Activated T-cell treated with anti-CD3 and anti-CD28 coated beads, Interleukin-2, amount 50 U/mL, for 72 hours (primary cell): ENCODE results near the gene TEKT1. TPM values are rescaled to one million over a fixed set of nuclear protein-coding genes. Genes with fewer than 3 reads are reported as not detected.

Experiments
- ATAC-seq, 2 donors: fragments of 150-1000 bp; cut with Tn5 transposase; replicated peaks in 1 of 2; 2 replicates each; pipeline ENCODE4 v1.10.0; 2021; ENCODE audit warnings: moderate library complexity in 2 of 2, mild to moderate bottlenecking in 1 of 2
- DNase-seq, 2 donors: peaks; one replicate each; pipeline ENCODE4 v3.0.0; 2021 to 2022; ENCODE audit warnings: mixed read lengths in 1 of 2
- H3K27ac Mint-ChIP-seq: one replicate; pipeline ENCODE4 v1.8.0; 2022; ENCODE audit warnings: mild to moderate bottlenecking, moderate library complexity, mixed read lengths
- H3K27me3 Mint-ChIP-seq: one replicate; pipeline ENCODE4 v1.8.0; 2022; ENCODE audit warnings: low read depth, mixed read lengths
- H3K36me3 Mint-ChIP-seq, 2 donors: one replicate each; pipeline ENCODE4 v1.8.0; 2022; ENCODE audit warnings: mixed read lengths in 2 of 2, mild to moderate bottlenecking in 1 of 2; ENCODE audit not compliant: insufficient read depth in 2 of 2
- H3K4me1 Mint-ChIP-seq: one replicate; pipeline ENCODE4 v1.8.0; 2022; ENCODE audit warnings: low read depth, mixed read lengths
- H3K4me3 Mint-ChIP-seq, 2 donors: one replicate each; pipeline ENCODE4 v1.8.0; 2022; ENCODE audit warnings: mild to moderate bottlenecking in 2 of 2, mixed read lengths in 2 of 2, moderate library complexity in 2 of 2
- H3K9me3 Mint-ChIP-seq, 2 donors: one replicate each; pipeline ENCODE4 v1.8.0; 2022; ENCODE audit warnings: mixed read lengths in 2 of 2
- total RNA-seq, 2 donors: library from RNA; stranded (reverse); gene quantifications; one replicate each; pipeline ENCODE4 v1.2.3, GENCODE V29; 2022

Gene TEKT1
- total RNA-seq, 2 donors from 2014 or later: not detected

GRCh38 chr17:6748617-6749016 is 82.9 kb downstream of the TEKT1 start:
- Mint-ChIP-seq H3K27me3 (peaks cover 8% of the 10 kb centered on the region), H3K4me3 (no peak overlapping the region), H3K27ac (no peak overlapping the region), H3K9me3 (no peaks in the 10 kb centered on the region), H3K4me1 (peaks cover 19% of the 10 kb centered on the region), H3K36me3 (no peaks in the 10 kb centered on the region)
- no peak for ATAC-seq
- DNase-seq: no peak

Other genes starting within 250 kb of the TEKT1 start
- gene KIAA0753, start 191.0 kb downstream of the TEKT1 start, total RNA-seq: 10 to 100 TPM; 14.0 to 18.4 TPM
- 10 to 100 TPM; 35.2 to 46.2 TPM for gene TXNDC17, start 190.7 kb downstream of the TEKT1 start, total RNA-seq
- 1 to 10 TPM; 7.3 to 8.8 TPM for gene MED31, start 180.1 kb downstream of the TEKT1 start, total RNA-seq
- gene C17orf100, start 180.0 kb downstream of the TEKT1 start, total RNA-seq: 1 to 10 TPM; 1.8 to 2.9 TPM
- gene SLC13A5, start 118.4 kb downstream of the TEKT1 start, total RNA-seq: under 1 TPM in 1 of 2 donors, not detected in 1; 0.22 TPM
- gene XAF1, start 75.7 kb downstream of the TEKT1 start, total RNA-seq: 10 to 100 TPM; 19.1 to 31.1 TPM
- 1 to 10 TPM in 1 of 2 donors, not detected in 1; 1.0 TPM for gene FBXO39, start 55.5 kb downstream of the TEKT1 start, total RNA-seq
- gene ALOX12, start 164.3 kb upstream of the TEKT1 start, total RNA-seq: not detected
- 100 to 1,000 TPM; 127 to 160 TPM for gene RNASEK, start 180.9 kb upstream of the TEKT1 start, total RNA-seq
- gene BCL6B, start 191.3 kb upstream of the TEKT1 start, total RNA-seq: 1 to 10 TPM; 1.4 to 2.0 TPM
- gene SLC16A13, start 204.3 kb upstream of the TEKT1 start, total RNA-seq: 1 to 10 TPM; 5.3 to 5.5 TPM
- 1 to 10 TPM; 2.0 to 2.9 TPM for gene SLC16A11, start 212.4 kb upstream of the TEKT1 start, total RNA-seq
- not detected for gene CLEC10A, start 248.5 kb upstream of the TEKT1 start, total RNA-seq